HG03045 (cell line): ENCODE results near the gene LPP.
"Not testable (repeated sequence)": the region's sequence is repeated elsewhere in the genome, so short reads cannot be mapped to it uniquely, and the experiment has no call there.

Source experiments
- ATAC-seq: cut with Tn5 transposase; IDR thresholded peaks from one replicate; pipeline ENCODE4 v1.9.1; 2021; ENCODE audit warnings: mild to moderate bottlenecking, moderate library complexity; ENCODE audit not compliant: unreplicated experiment

Gene LPP

GRCh38 chr3:188607805-188608315 lies 453.9 kb downstream of the LPP start:
- ATAC-seq: no peak

- no peak for ATAC-seq
These were observed 454.4 kb downstream of the LPP start for GRCh38 chr3:188608401-188608800.

- not testable (repeated sequence) for ATAC-seq
These were observed 459.8 kb downstream of the LPP start for GRCh38 chr3:188613721-188614120.

- no peak for ATAC-seq
These were observed 463.3 kb downstream of the LPP start for GRCh38 chr3:188617270-188617669.

GRCh38 chr3:188617988-188618701 lies 464.2 kb downstream of the LPP start:
- ATAC-seq: no peak

- ATAC-seq: no peak
These were observed 466.8 kb downstream of the LPP start for GRCh38 chr3:188620752-188621151.

GRCh38 chr3:188624384-188624783 lies 470.4 kb downstream of the LPP start:
- ATAC-seq: no peak

GRCh38 chr3:188624828-188625227 lies 470.9 kb downstream of the LPP start:
- no peak for ATAC-seq

- no peak for ATAC-seq
These were observed 473.7 kb downstream of the LPP start for GRCh38 chr3:188627652-188628051.

- ATAC-seq: no peak
These were observed 477.5 kb downstream of the LPP start for GRCh38 chr3:188631291-188632010.

GRCh38 chr3:188633206-188633605 lies 479.2 kb downstream of the LPP start:
- no peak for ATAC-seq

GRCh38 chr3:188634285-188634684 lies 480.3 kb downstream of the LPP start:
- no peak for ATAC-seq

- ATAC-seq: no peak
These were observed 481.5 kb downstream of the LPP start for GRCh38 chr3:188635258-188636042.

- not testable (repeated sequence) for ATAC-seq
These were observed 482.3 kb downstream of the LPP start for GRCh38 chr3:188636292-188636691.

- ATAC-seq: no peak
These were observed 487.1 kb downstream of the LPP start for GRCh38 chr3:188641076-188641475.

- no peak for ATAC-seq
These were observed 489.8 kb downstream of the LPP start for GRCh38 chr3:188643736-188644135.

GRCh38 chr3:188646592-188646991 lies 492.6 kb downstream of the LPP start:
- ATAC-seq: no peak

- ATAC-seq: no peak
These were observed 493.3 kb downstream of the LPP start for GRCh38 chr3:188647237-188647636.

GRCh38 chr3:188649521-188649920 lies 495.6 kb downstream of the LPP start:
- ATAC-seq: no peak

- ATAC-seq: no peak
These were observed 502.4 kb downstream of the LPP start for GRCh38 chr3:188656196-188656982.

GRCh38 chr3:188658606-188659005 lies 504.6 kb downstream of the LPP start:
- ATAC-seq: no peak
